Bronchial epithelial cell (primary cell): ENCODE data around the gene TELO2. TPM values are rescaled to one million over a fixed set of nuclear protein-coding genes. Genes with fewer than 3 reads are reported as not detected.

Source experiments
- DNase-seq: peaks from one replicate; pipeline ENCODE4 v3.0.0-alpha.2; 2010; ENCODE audit warnings: low read depth
- FAIRE-seq: peaks from 2 replicates; lab custom pipeline; 2011; peaks lifted over from hg19 to GRCh38; lab: Jason Lieb, UNC
- H3K27me3 ChIP-seq: 2 replicates; pipeline ENCODE4 v1.5.1; 2011; ENCODE audit warnings: low read length; ENCODE audit not compliant: control insufficient read depth, insufficient read depth
- H3K36me3 ChIP-seq: 2 replicates; pipeline ENCODE4 v1.5.1; 2011; ENCODE audit warnings: low read length; ENCODE audit not compliant: control insufficient read depth, insufficient read depth
- H3K4me3 ChIP-seq: 2 replicates; pipeline ENCODE4 v1.5.1; 2011; ENCODE audit warnings: mild to moderate bottlenecking, low read depth, low read length, control low read depth
- total RNA-seq: library from RNA; depleted of rRNA; stranded (reverse); fragments of >200 nt; gene quantifications from 2 replicates; pipeline ENCODE4 v1.2.1, GENCODE V29; 2014
- TF ChIP-seq, protein P1 (sequence below): IDR thresholded peaks from 2 replicates; pipeline ENCODE4 v1.5.1; 2011; ENCODE audit warnings: mild to moderate bottlenecking, moderate library complexity, low read length, control low read depth, inconsistent platforms; ENCODE audit not compliant: insufficient read depth, severe bottlenecking

The TELO2 gene
- total RNA-seq, 1 donor from 2014 or later: 8.2 TPM

DNA sequence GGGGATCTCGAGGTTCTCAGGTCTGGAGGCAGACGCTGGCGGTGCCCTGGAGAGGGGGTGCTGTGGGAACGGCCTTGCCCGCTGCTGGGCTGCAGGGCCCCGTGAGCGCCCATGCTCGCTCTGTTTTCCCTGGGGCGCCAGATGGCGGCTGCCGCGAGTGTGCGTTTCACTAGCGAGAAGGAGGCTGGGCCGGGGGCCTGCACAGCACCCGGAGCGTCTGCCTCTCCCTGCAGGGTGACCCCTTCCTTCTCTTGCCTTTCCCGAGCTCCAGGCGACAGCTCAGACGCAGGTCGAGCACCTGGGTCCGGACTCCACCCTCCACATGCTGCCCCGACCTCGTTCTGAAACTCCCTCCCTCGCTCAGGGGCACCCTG, 2.7 kb downstream of the TELO2 start:
- Histone ChIP-seq H3K4me3 (no peak overlapping the region), H3K27me3 (no peaks in the 10 kb centered on the region), H3K36me3 (peaks cover 16% of the 10 kb centered on the region)
- no peak for DNase-seq
- TF ChIP-seq, protein P1, sequence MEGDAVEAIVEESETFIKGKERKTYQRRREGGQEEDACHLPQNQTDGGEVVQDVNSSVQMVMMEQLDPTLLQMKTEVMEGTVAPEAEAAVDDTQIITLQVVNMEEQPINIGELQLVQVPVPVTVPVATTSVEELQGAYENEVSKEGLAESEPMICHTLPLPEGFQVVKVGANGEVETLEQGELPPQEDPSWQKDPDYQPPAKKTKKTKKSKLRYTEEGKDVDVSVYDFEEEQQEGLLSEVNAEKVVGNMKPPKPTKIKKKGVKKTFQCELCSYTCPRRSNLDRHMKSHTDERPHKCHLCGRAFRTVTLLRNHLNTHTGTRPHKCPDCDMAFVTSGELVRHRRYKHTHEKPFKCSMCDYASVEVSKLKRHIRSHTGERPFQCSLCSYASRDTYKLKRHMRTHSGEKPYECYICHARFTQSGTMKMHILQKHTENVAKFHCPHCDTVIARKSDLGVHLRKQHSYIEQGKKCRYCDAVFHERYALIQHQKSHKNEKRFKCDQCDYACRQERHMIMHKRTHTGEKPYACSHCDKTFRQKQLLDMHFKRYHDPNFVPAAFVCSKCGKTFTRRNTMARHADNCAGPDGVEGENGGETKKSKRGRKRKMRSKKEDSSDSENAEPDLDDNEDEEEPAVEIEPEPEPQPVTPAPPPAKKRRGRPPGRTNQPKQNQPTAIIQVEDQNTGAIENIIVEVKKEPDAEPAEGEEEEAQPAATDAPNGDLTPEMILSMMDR: no peak
- no peak for FAIRE-seq

DNA sequence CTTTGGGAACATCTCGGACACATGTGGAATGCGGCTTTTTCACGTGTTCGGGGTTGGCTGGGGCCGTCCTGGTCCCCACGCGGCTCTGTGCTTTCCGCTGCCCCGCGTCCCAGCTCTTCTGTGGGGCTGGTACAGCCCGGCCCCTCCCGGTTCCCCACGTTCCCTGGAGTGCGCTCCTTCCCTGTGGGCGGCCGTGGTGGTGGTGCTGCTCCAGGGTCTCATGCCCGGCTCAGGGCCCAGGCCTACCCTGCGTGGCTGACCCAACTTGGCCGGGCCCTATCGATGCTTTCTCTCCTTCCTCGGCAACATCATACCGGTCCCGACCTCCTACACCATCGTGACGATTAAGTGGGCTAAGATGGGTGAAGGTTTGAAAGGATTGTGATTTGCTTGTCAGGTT, 3.3 kb downstream of the TELO2 start:
- H3K4me3 ChIP-seq: no peak overlapping the region
- DNase-seq (no peak), FAIRE-seq (peak; percentile 77)
- H3K36me3 ChIP-seq: peaks cover 17% of the 10 kb centered on the region
- H3K27me3 ChIP-seq: no peaks in the 10 kb centered on the region
- TF ChIP-seq, protein P1: no peak

DNA sequence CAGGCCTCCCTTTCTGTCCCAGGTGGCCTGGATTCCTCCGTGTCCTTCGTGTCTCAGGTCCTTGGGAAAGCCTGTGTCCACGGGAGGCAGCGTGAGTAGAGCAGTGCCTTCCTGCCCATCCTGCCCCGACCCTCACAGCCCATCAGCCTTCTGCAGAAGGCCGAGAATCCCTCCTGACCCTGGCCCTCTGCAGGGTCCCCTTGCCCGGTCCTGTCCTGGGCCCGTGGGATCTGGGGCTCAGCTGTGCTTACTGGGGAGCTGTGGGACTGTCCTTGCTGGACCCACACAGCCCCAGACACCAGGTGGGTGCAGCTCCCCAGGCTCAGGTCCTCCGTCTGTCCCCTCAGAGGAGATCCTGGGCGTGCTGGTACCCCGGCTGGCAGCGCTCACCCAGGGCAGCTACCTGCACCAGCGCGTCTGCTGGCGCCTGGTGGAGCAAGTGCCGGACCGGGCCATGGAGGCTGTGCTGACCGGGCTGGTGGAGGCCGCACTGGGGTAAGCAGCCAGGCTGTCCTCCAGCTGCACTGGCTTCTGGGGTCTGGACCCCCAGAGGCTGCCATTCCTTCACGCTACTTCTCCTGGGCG, 3.9 kb downstream of the TELO2 start:
- Histone ChIP-seq H3K36me3 (peaks cover 21% of the 10 kb centered on the region), H3K4me3 (no peak overlapping the region), H3K27me3 (no peaks in the 10 kb centered on the region)
- no peak for DNase-seq
- TF ChIP-seq, protein P1: no peak
- FAIRE-seq: no peak

DNA sequence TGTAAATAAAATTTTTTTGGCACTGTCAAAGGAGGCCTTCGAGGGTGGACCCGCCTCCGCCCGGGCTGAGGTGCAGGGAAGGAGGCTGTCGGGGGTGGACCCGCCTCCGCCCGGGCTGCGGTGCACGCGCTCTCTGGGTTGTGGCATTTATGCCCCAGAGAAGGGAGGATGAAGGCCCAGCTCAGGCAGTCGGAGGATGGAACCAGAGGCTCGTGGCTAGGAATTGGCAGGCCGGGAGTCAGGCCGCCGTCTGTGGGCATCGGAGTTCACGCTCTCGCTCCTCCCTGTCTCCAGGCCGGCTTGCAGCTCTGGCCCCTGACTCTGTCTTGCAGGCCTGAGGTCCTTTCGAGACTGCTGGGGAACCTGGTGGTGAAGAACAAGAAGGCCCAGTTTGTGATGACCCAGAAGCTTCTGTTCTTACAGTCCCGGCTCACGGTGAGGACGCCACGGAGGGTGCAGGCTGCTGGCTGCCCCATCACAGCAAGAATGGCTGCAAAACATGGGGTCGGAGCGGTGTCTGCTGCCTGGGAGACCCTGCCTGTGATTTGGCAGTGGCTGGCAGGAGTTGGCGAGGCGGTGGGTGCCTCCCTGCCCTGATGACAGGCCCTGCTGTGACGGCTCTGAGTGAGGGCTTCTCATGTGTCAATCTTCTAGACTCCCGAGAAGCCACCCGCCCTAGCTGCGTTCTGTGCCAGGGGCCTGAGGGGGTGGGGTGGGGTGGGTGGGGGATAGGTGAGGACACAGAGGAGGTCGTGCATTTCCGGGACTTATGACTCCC, 5.9 kb downstream of the TELO2 start:
- Histone ChIP-seq H3K4me3 (no peak overlapping the region), H3K36me3 (peaks cover 26% of the 10 kb centered on the region), H3K27me3 (no peaks in the 10 kb centered on the region)
- DNase-seq (no peak), FAIRE-seq (no peak)
- TF ChIP-seq, protein P1: no peak

DNA sequence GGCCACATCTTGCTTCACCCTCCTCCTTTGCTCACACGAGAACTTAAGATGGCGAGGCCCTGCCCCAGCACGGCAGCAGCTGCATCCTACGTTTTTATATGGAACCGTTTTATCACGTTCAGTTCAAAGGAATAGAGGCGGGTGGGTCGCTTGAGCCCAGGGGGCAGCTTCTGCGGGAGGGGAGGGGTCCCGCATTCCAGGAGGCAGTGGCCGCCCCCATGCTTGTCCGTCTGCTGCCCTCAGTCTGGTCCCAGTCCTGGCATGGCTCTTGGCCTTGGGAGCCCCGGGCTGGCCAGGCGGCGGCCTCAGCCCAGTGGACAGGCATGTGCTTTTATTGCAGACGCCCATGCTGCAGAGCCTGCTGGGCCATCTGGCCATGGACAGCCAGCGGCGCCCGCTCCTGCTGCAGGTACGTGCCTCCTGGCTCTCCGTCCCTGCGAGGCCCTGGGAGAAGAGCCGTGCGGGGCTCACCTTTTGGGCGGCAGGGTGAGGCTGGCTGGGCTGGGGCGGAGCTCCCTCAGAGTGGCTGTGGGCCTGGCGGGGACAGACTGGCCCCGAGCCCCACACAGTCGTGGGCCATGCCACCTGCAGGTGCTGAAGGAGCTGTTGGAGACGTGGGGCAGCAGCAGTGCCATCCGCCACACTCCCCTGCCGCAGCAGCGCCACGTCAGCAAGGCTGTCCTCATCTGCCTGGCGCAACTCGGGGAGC, 6.8 kb downstream of the TELO2 start:
- H3K36me3 ChIP-seq: peaks cover 23% of the 10 kb centered on the region
- TF ChIP-seq, protein P1: no peak
- no peak overlapping the region for H3K4me3 ChIP-seq
- no peaks in the 10 kb centered on the region for H3K27me3 ChIP-seq
- no peak for FAIRE-seq
- no peak for DNase-seq
